ENCODE data around the gene BACE1. TPM values are rescaled to one million over a fixed set of nuclear protein-coding genes. Genes with fewer than 3 reads are reported as not detected.
"Not testable (repeated sequence)": the region's sequence is repeated elsewhere in the genome, so short reads cannot be mapped to it uniquely, and the experiment has no call there.

The BACE1 gene
- polyA plus RNA-seq, 1 donor from 2014 or later = 21.0 TPM

DNA sequence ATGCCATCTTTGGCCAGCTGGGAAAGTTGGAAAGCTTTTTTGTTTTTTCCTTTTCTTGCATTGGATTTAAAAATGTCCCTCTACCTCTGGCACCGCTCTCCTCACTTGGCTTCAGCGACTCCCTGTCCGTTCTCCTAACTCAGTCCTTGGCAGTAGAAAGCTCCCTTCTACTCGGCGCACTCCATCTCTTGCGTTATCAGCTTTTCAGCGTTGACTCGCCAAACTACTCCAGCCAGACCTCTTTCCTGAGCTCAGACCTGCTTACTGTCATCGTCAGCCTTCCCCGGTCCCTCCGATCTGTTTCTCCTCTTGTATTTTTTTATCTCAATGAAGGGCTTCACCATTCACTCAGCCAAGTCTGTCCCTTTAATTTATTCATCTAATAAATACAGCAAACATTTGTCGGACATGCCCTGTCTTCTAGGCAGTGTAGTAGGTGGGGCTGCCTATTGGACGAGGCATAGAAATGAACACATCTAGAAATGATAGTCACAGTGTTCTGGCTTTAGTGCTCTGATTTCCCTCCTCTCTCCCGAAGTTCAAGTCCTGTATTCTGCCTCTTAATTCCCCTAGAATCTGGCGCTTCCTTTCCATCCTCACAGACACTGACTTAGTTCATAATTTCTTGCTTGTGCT lies 12.4 kb upstream of the BACE1 start:
- peak overlapping the region; percentile 75 for H3K9ac ChIP-seq (ENCODE audit: low read length)
- H3K79me2 ChIP-seq (replicated peaks; ENCODE audit: insufficient read depth, low read length) = no peaks in the 10 kb centered on the region
- H3K27me3 ChIP-seq (ENCODE audit: insufficient read depth, low read depth, low read length) = no peaks in the 10 kb centered on the region
- H4K20me1 ChIP-seq (ENCODE audit: insufficient read depth) = no peaks in the 10 kb centered on the region
- H3K27ac ChIP-seq (ENCODE audit: low read length) = peak overlapping the region; percentile 71
- H3F3A ChIP-seq (ENCODE audit: insufficient read depth, low read length, poor library complexity, severe bottlenecking) = no peaks in the 10 kb centered on the region
- no peaks in the 10 kb centered on the region for H3K9me3 ChIP-seq (ENCODE audit: low read length)
- H3K9me2 ChIP-seq (ENCODE audit: insufficient read depth, low read length) = no peaks in the 10 kb centered on the region
- peak overlapping the region; percentile 62 for H3K4me2 ChIP-seq (ENCODE audit: low read length)
- H3K36me3 ChIP-seq (ENCODE audit: insufficient read depth, low read length) = no peaks in the 10 kb centered on the region
- peak overlapping the region; percentile 77 for H3K4me3 ChIP-seq (ENCODE audit: low read length)
- no peak for TF ChIP-seq POLR2AphosphoS5 (IDR thresholded peaks at IDR 0.05)
- TF ChIP-seq MXI1 (conservative IDR thresholded peaks at IDR 0.05; ENCODE audit: poor library complexity, severe bottlenecking) = no peak
- TF ChIP-seq RAD21 (conservative IDR thresholded peaks at IDR 0.05) = no peak
- no peak for TF ChIP-seq CTCF (IDR thresholded peaks at IDR 0.05; ENCODE audit: poor library complexity, severe bottlenecking)
- TF ChIP-seq SMC3 (conservative IDR thresholded peaks at IDR 0.05; ENCODE audit: poor library complexity) = no peak
- no peak for TF ChIP-seq EP300 (conservative IDR thresholded peaks at IDR 0.05; ENCODE audit: poor library complexity, severe bottlenecking)
- no peak for TF ChIP-seq TAF1 (IDR thresholded peaks at IDR 0.05; ENCODE audit: low read depth)
- TF ChIP-seq, protein P1, sequence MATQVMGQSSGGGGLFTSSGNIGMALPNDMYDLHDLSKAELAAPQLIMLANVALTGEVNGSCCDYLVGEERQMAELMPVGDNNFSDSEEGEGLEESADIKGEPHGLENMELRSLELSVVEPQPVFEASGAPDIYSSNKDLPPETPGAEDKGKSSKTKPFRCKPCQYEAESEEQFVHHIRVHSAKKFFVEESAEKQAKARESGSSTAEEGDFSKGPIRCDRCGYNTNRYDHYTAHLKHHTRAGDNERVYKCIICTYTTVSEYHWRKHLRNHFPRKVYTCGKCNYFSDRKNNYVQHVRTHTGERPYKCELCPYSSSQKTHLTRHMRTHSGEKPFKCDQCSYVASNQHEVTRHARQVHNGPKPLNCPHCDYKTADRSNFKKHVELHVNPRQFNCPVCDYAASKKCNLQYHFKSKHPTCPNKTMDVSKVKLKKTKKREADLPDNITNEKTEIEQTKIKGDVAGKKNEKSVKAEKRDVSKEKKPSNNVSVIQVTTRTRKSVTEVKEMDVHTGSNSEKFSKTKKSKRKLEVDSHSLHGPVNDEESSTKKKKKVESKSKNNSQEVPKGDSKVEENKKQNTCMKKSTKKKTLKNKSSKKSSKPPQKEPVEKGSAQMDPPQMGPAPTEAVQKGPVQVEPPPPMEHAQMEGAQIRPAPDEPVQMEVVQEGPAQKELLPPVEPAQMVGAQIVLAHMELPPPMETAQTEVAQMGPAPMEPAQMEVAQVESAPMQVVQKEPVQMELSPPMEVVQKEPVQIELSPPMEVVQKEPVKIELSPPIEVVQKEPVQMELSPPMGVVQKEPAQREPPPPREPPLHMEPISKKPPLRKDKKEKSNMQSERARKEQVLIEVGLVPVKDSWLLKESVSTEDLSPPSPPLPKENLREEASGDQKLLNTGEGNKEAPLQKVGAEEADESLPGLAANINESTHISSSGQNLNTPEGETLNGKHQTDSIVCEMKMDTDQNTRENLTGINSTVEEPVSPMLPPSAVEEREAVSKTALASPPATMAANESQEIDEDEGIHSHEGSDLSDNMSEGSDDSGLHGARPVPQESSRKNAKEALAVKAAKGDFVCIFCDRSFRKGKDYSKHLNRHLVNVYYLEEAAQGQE (IDR thresholded peaks at IDR 0.05; ENCODE audit: borderline replicate concordance) = no peak
- no peak for TF ChIP-seq EZH2 (IDR thresholded peaks at IDR 0.05; ENCODE audit: borderline replicate concordance, insufficient read depth, low read length, poor library complexity, severe bottlenecking)
- peak overlapping the region; percentile 86 for H2AFZ ChIP-seq (ENCODE audit: low read depth, low read length)

DNA sequence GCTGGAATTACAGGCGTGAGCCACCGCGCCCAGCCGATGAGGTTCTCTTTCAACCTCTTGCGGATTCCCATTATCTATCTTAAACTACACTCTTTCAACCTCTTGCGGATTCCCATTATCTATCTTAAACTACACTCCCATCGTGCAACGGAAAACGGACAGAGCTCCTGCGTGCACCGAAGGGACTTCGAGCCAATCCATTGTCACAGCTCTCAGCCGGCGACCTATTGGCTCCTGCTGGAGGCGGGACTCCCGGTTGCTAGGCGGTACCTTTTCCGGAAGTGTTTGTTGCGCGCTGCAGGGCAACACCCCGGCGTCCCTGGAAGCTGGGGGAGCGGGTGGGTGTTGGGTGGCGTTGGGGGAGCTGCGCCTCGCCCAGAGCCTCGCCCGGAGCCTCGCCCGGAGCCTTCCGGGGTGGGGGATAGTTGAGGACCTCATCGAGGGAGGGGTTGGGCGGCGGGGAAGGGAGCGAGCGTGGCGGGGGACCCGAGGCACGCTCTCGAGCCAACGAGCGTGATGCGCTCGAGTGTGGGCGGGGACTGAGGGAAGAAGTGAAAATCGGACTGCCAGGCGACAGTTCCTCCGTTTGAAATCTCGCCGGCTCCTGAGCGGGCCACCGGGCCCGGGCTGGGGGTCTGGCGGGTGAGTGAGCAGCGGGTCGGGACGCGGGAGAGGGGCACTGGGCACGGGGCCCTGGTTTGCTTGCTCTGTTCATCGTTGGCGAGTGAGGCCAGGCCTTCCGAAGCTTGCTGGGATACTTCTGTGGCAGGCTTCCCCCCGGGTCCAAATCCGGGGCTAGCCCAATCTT lies 11.7 kb upstream of the BACE1 start, which contains the start of gene CEP164:
Gene CEP164 (plus strand): TSS at position 288 of the 808 bp plus-strand sequence. CDS start 10,733 bp downstream, outside the sequence.
- no peaks in the 10 kb centered on the region for H3K36me3 ChIP-seq (ENCODE audit: insufficient read depth, low read length)
- H3K27me3 ChIP-seq (ENCODE audit: insufficient read depth, low read depth, low read length) = no peaks in the 10 kb centered on the region
- peak within 1 kb of the TSS; percentile 71 for H3K27ac ChIP-seq (ENCODE audit: low read length)
- peak within 1 kb of the TSS; percentile 86 for H2AFZ ChIP-seq (ENCODE audit: low read depth, low read length)
- H3K79me2 ChIP-seq (replicated peaks; ENCODE audit: insufficient read depth, low read length) = no peaks in the 10 kb centered on the region
- peak within 1 kb of the TSS; percentile 75 for H3K9ac ChIP-seq (ENCODE audit: low read length)
- H4K20me1 ChIP-seq (ENCODE audit: insufficient read depth) = no peaks in the 10 kb centered on the region
- no peaks in the 10 kb centered on the region for H3F3A ChIP-seq (ENCODE audit: insufficient read depth, low read length, poor library complexity, severe bottlenecking)
- no peaks in the 10 kb centered on the region for H3K9me2 ChIP-seq (ENCODE audit: insufficient read depth, low read length)
- H3K4me2 ChIP-seq (ENCODE audit: low read length) = peak within 1 kb of the TSS; percentile 62
- no peaks in the 10 kb centered on the region for H3K9me3 ChIP-seq (ENCODE audit: low read length)
- H3K4me3 ChIP-seq (ENCODE audit: low read length) = peak within 1 kb of the TSS; percentile 77
- TF ChIP-seq MXI1 (conservative IDR thresholded peaks at IDR 0.05; ENCODE audit: poor library complexity, severe bottlenecking) (peak; percentile 94), TAF1 (IDR thresholded peaks at IDR 0.05; ENCODE audit: low read depth) (peak; percentile 50), RAD21 (conservative IDR thresholded peaks at IDR 0.05) (peak; percentile 23), SMC3 (conservative IDR thresholded peaks at IDR 0.05; ENCODE audit: poor library complexity) (no peak), POLR2AphosphoS5 (IDR thresholded peaks at IDR 0.05) (peak; percentile 61), CTCF (IDR thresholded peaks at IDR 0.05; ENCODE audit: poor library complexity, severe bottlenecking) (peak; percentile 13)

- not testable (repeated sequence) for H3K9ac ChIP-seq (ENCODE audit: low read length); H2AFZ ChIP-seq (ENCODE audit: low read depth, low read length); H3K9me2 ChIP-seq (ENCODE audit: insufficient read depth, low read length); H3K27me3 ChIP-seq (ENCODE audit: insufficient read depth, low read depth, low read length); H3K36me3 ChIP-seq (ENCODE audit: insufficient read depth, low read length); H4K20me1 ChIP-seq (ENCODE audit: insufficient read depth); H3K27ac ChIP-seq (ENCODE audit: low read length); H3F3A ChIP-seq (ENCODE audit: insufficient read depth, low read length, poor library complexity, severe bottlenecking); H3K4me2 ChIP-seq (ENCODE audit: low read length); H3K79me2 ChIP-seq (replicated peaks; ENCODE audit: insufficient read depth, low read length); H3K9me3 ChIP-seq (ENCODE audit: low read length)
- peak overlapping the region; percentile 77 for H3K4me3 ChIP-seq (ENCODE audit: low read length)
Observed at GRCh38 chr11:117327255-117327566, 11.2 kb upstream of the BACE1 start.

Data from neural cell (in vitro differentiated cells).